ENCODE measurements around the gene SCARB2. TPM values are rescaled to one million over a fixed set of nuclear protein-coding genes. Genes with fewer than 3 reads are reported as not detected.

The SCARB2 gene
- total and polyA plus RNA-seq, 2 donors (not counting 1 experiment from before 2014, with no cell fraction given), result 195 to 365 TPM

- Histone ChIP-seq H3K27me3 (ENCODE audit: control insufficient read depth, insufficient read depth, low read length) (no peaks in the 10 kb centered on the region), H3K9ac (ENCODE audit: insufficient read depth, low read length) (no peak overlapping the region), H3K9me3 (ENCODE audit: control insufficient read depth, insufficient read depth, low read depth, low read length) (no peaks in the 10 kb centered on the region), H3K36me3 (ENCODE audit: control insufficient read depth, insufficient read depth, low read length) (peaks cover 6% of the 10 kb centered on the region), H3K4me1 (ENCODE audit: control insufficient read depth, extremely low read depth, insufficient read depth, low read length) (no peaks in the 10 kb centered on the region), H3K27ac (ENCODE audit: insufficient read depth, low read length) (no peak overlapping the region), H4K20me1 (ENCODE audit: control insufficient read depth, extremely low read depth, insufficient read depth, low read length) (no peaks in the 10 kb centered on the region), H2AFZ (ENCODE audit: low read length) (no peak overlapping the region), H3K79me2 (ENCODE audit: control insufficient read depth, insufficient read depth, low read length) (no peaks in the 10 kb centered on the region), H3K4me2 (ENCODE audit: extremely low read depth, insufficient read depth, low read length) (no peak overlapping the region), H3K4me3 (replicated peaks in 1 of 4; ENCODE audit: control extremely low read depth in 1 of 4, insufficient read depth in 1 of 4, low read depth in 3 of 4, low read length in 4 of 4) (no peak overlapping the region)
- TF ChIP-seq, protein P1, sequence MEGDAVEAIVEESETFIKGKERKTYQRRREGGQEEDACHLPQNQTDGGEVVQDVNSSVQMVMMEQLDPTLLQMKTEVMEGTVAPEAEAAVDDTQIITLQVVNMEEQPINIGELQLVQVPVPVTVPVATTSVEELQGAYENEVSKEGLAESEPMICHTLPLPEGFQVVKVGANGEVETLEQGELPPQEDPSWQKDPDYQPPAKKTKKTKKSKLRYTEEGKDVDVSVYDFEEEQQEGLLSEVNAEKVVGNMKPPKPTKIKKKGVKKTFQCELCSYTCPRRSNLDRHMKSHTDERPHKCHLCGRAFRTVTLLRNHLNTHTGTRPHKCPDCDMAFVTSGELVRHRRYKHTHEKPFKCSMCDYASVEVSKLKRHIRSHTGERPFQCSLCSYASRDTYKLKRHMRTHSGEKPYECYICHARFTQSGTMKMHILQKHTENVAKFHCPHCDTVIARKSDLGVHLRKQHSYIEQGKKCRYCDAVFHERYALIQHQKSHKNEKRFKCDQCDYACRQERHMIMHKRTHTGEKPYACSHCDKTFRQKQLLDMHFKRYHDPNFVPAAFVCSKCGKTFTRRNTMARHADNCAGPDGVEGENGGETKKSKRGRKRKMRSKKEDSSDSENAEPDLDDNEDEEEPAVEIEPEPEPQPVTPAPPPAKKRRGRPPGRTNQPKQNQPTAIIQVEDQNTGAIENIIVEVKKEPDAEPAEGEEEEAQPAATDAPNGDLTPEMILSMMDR (conservative IDR thresholded peaks at IDR 0.05 in 1 of 2, IDR thresholded peaks at IDR 0.05 in 1 of 2; ENCODE audit: low read depth in 1 of 2, low read length in 2 of 2), result no peak
- no peak for TF ChIP-seq EZH2 (IDR thresholded peaks at IDR 0.05; ENCODE audit: low read length, missing control alignments)
- DNase-seq (ENCODE audit: low read depth in 2 of 2), result no peak
Observed at GRCh38 chr4:76120199-76120598, 93.4 kb downstream of the SCARB2 start.

DNA sequence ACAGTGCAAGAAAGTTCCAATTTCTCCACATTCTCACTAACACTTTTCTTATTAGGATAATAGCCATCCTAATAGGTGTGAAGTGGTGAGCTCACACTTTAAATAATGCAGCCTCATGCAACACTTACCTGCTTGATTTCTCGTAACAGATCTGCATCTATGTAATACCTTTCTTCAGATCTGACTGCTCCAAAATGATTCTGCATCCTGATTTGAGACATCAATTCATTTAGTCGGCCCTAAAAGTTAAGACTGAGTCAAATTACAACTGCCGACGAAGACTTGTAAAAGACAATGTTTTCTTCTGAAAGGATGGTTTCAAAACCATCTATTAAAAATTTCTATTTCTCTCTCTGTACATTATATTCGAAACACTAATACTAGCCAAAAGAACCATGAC is 96.1 kb downstream of the SCARB2 start:
- H3K4me3 ChIP-seq (replicated peaks in 1 of 4; ENCODE audit: control extremely low read depth in 1 of 4, insufficient read depth in 1 of 4, low read depth in 3 of 4, low read length in 4 of 4), result no peak overlapping the region
- no peaks in the 10 kb centered on the region for H3K4me1 ChIP-seq (ENCODE audit: control insufficient read depth, extremely low read depth, insufficient read depth, low read length)
- no peaks in the 10 kb centered on the region for H3K9me3 ChIP-seq (ENCODE audit: control insufficient read depth, insufficient read depth, low read depth, low read length)
- H3K27ac ChIP-seq (ENCODE audit: insufficient read depth, low read length), result no peak overlapping the region
- H2AFZ ChIP-seq (ENCODE audit: low read length), result no peak overlapping the region
- no peaks in the 10 kb centered on the region for H3K79me2 ChIP-seq (ENCODE audit: control insufficient read depth, insufficient read depth, low read length)
- H3K36me3 ChIP-seq (ENCODE audit: control insufficient read depth, insufficient read depth, low read length), result peaks cover 5% of the 10 kb centered on the region
- TF ChIP-seq, protein P1 (conservative IDR thresholded peaks at IDR 0.05 in 1 of 2, IDR thresholded peaks at IDR 0.05 in 1 of 2; ENCODE audit: low read depth in 1 of 2, low read length in 2 of 2), result no peak
- TF ChIP-seq EZH2 (IDR thresholded peaks at IDR 0.05; ENCODE audit: low read length, missing control alignments), result no peak
- no peaks in the 10 kb centered on the region for H3K27me3 ChIP-seq (ENCODE audit: control insufficient read depth, insufficient read depth, low read length)
- H3K4me2 ChIP-seq (ENCODE audit: extremely low read depth, insufficient read depth, low read length), result no peak overlapping the region
- no peaks in the 10 kb centered on the region for H4K20me1 ChIP-seq (ENCODE audit: control insufficient read depth, extremely low read depth, insufficient read depth, low read length)
- H3K9ac ChIP-seq (ENCODE audit: insufficient read depth, low read length), result no peak overlapping the region
- DNase-seq (ENCODE audit: low read depth in 2 of 2), result no peak

GRCh38 chr4:76116821-76117220 is 96.8 kb downstream of the SCARB2 start:
- Histone ChIP-seq H3K79me2 (ENCODE audit: control insufficient read depth, insufficient read depth, low read length) (no peaks in the 10 kb centered on the region), H3K4me1 (ENCODE audit: control insufficient read depth, extremely low read depth, insufficient read depth, low read length) (no peaks in the 10 kb centered on the region), H4K20me1 (ENCODE audit: control insufficient read depth, extremely low read depth, insufficient read depth, low read length) (no peaks in the 10 kb centered on the region), H3K4me3 (replicated peaks in 1 of 4; ENCODE audit: control extremely low read depth in 1 of 4, insufficient read depth in 1 of 4, low read depth in 3 of 4, low read length in 4 of 4) (no peak overlapping the region), H3K27ac (ENCODE audit: insufficient read depth, low read length) (no peak overlapping the region), H3K27me3 (ENCODE audit: control insufficient read depth, insufficient read depth, low read length) (no peaks in the 10 kb centered on the region), H3K9me3 (ENCODE audit: control insufficient read depth, insufficient read depth, low read depth, low read length) (no peaks in the 10 kb centered on the region), H3K36me3 (ENCODE audit: control insufficient read depth, insufficient read depth, low read length) (peaks cover 5% of the 10 kb centered on the region), H2AFZ (ENCODE audit: low read length) (no peak overlapping the region), H3K9ac (ENCODE audit: insufficient read depth, low read length) (no peak overlapping the region), H3K4me2 (ENCODE audit: extremely low read depth, insufficient read depth, low read length) (no peak overlapping the region)
- DNase-seq (ENCODE audit: low read depth in 2 of 2), result no peak
- TF ChIP-seq, protein P1 (conservative IDR thresholded peaks at IDR 0.05 in 1 of 2, IDR thresholded peaks at IDR 0.05 in 1 of 2; ENCODE audit: low read depth in 1 of 2, low read length in 2 of 2), result no peak
- no peak for TF ChIP-seq EZH2 (IDR thresholded peaks at IDR 0.05; ENCODE audit: low read length, missing control alignments)

Other genes with a start within 250 kb of the SCARB2 start
- 25.1 and 29.8 TPM in 2 replicates for gene SDAD1, start 222.9 kb downstream of the SCARB2 start, total RNA-seq
- gene SDAD1, start 222.9 kb downstream of the SCARB2 start, polyA plus RNA-seq, result 33.7 and 34.4 TPM in 2 replicates
- not detected in 2 replicates for gene CXCL9, start 206.3 kb downstream of the SCARB2 start, total RNA-seq
- not detected in 2 replicates for gene CXCL9, start 206.3 kb downstream of the SCARB2 start, polyA plus RNA-seq
- under 0.01 and 0.33 TPM in 2 replicates for gene CXCL10, start 190.3 kb downstream of the SCARB2 start, total RNA-seq
- 0.07 TPM in 1 of 2 replicates, not detected in the other for gene CXCL10, start 190.3 kb downstream of the SCARB2 start, polyA plus RNA-seq
- gene CXCL11, start 177.8 kb downstream of the SCARB2 start, total RNA-seq, result not detected in 2 replicates
- gene CXCL11, start 177.8 kb downstream of the SCARB2 start, polyA plus RNA-seq, result 0.03 TPM in 1 of 2 replicates, not detected in the other
- not detected in 2 replicates for gene ART3, start 139.1 kb downstream of the SCARB2 start, total RNA-seq
- 0.27 TPM in 1 of 2 replicates, not detected in the other for gene ART3, start 139.1 kb downstream of the SCARB2 start, polyA plus RNA-seq
- 55.5 and 70.6 TPM in 2 replicates for gene NUP54, start 65.4 kb downstream of the SCARB2 start, total RNA-seq
- 48.3 and 49.3 TPM in 2 replicates for gene NUP54, start 65.4 kb downstream of the SCARB2 start, polyA plus RNA-seq
- gene FAM47E, start 37.9 kb upstream of the SCARB2 start, total RNA-seq, result 0.99 and 1.0 TPM in 2 replicates
- gene FAM47E, start 37.9 kb upstream of the SCARB2 start, polyA plus RNA-seq, result 0.03 and 0.12 TPM in 2 replicates
- 10.8 and 17.5 TPM in 2 replicates for gene STBD1, start 92.9 kb upstream of the SCARB2 start, total RNA-seq
- gene STBD1, start 92.9 kb upstream of the SCARB2 start, polyA plus RNA-seq, result 1.7 and 3.1 TPM in 2 replicates
- 1.3 and 1.5 TPM in 2 replicates for gene CCDC158, start 207.3 kb upstream of the SCARB2 start, total RNA-seq
- 0.05 and 0.15 TPM in 2 replicates for gene CCDC158, start 207.3 kb upstream of the SCARB2 start, polyA plus RNA-seq
- gene SHROOM3, start 221.4 kb upstream of the SCARB2 start, total RNA-seq, result 11.0 and 23.9 TPM in 2 replicates
- gene SHROOM3, start 221.4 kb upstream of the SCARB2 start, polyA plus RNA-seq, result 9.9 and 10.1 TPM in 2 replicates

All from fibroblast of lung (primary cell).